HepG2 (cell line): Measurements from ENCODE around the gene ANKFY1. TPM values are rescaled to one million over a fixed set of nuclear protein-coding genes. Genes with fewer than 3 reads are reported as not detected.

Source experiments
- ATF6 ChIP-seq: sonication (generic); formaldehyde crosslinking; conservative IDR thresholded peaks from 2 replicates; pipeline ENCODE4 v1.4.0; 2020; ENCODE audit warnings: missing genetic modification reagents
- ATM ChIP-seq: fragments of 450-650 bp; IDR thresholded peaks from 2 replicates; pipeline ENCODE4 v1.7.1; 2017; ENCODE audit warnings: mild to moderate bottlenecking, borderline replicate concordance
- CAMTA2 ChIP-seq: sonication (generic); formaldehyde crosslinking; IDR thresholded peaks from 2 replicates; pipeline ENCODE4 v1.4.0; 2020; ENCODE audit warnings: mild to moderate bottlenecking, missing genetic modification reagents, borderline replicate concordance
- DDIT3 ChIP-seq: sonication (generic); formaldehyde crosslinking; IDR thresholded peaks from 2 replicates; pipeline ENCODE4 v1.4.0; 2020; ENCODE audit warnings: mild to moderate bottlenecking, missing genetic modification reagents
- GMEB2 ChIP-seq: IDR thresholded peaks from 2 replicates; pipeline ENCODE4 v1.6.1; 2016; ENCODE audit warnings: missing biosample characterization, missing genetic modification reagents, low read depth
- IKZF4 ChIP-seq: sonication (generic); formaldehyde crosslinking; IDR thresholded peaks from 2 replicates; pipeline ENCODE4 v1.5.1; 2020; ENCODE audit warnings: borderline replicate concordance, mild to moderate bottlenecking, low read depth, missing genetic modification reagents; ENCODE audit errors: not compliant biosample characterization
- JUNB ChIP-seq: sonication (generic); formaldehyde crosslinking; IDR thresholded peaks from 2 replicates; pipeline ENCODE4 v1.8.0; 2022; ENCODE audit warnings: missing genetic modification reagents, mild to moderate bottlenecking, borderline replicate concordance
- NFKB2 ChIP-seq: sonication (generic); formaldehyde crosslinking; IDR thresholded peaks from 2 replicates; pipeline ENCODE4 v1.4.0; 2020; ENCODE audit warnings: missing genetic modification reagents, borderline replicate concordance
- NR0B2 ChIP-seq: sonication (generic); formaldehyde crosslinking; IDR thresholded peaks from 2 replicates; pipeline ENCODE4 v1.4.0; 2020; ENCODE audit warnings: mild to moderate bottlenecking, missing genetic modification reagents
- NR2F6 ChIP-seq, 2 experiments: IDR thresholded peaks; 2 replicates each; pipeline ENCODE4 v1.6.1; 2016; ENCODE audit warnings: antibody characterized with exemption in 1 of 2, mild to moderate bottlenecking in 1 of 2
- PRDM10 ChIP-seq: sonication (generic); formaldehyde crosslinking; IDR thresholded peaks from 2 replicates; pipeline ENCODE4 v1.4.0; 2020; ENCODE audit warnings: low read depth, missing genetic modification reagents
- SAFB2 ChIP-seq: sonication (generic); formaldehyde crosslinking; IDR thresholded peaks from 2 replicates; pipeline ENCODE4 v1.5.1; 2020; ENCODE audit warnings: missing genetic modification reagents, low read depth, mild to moderate bottlenecking, borderline replicate concordance
- SCMH1 ChIP-seq: sonication (generic); formaldehyde crosslinking; IDR thresholded peaks from 2 replicates; pipeline ENCODE4 v1.9.0; 2021; ENCODE audit warnings: missing genetic modification reagents, mild to moderate bottlenecking, borderline replicate concordance
- YEATS2 ChIP-seq: sonication (generic); formaldehyde crosslinking; IDR thresholded peaks from 2 replicates; pipeline ENCODE4 v1.4.0; 2020; ENCODE audit warnings: missing genetic modification reagents, borderline replicate concordance
- ZFP90 ChIP-seq: sonication (generic); formaldehyde crosslinking; IDR thresholded peaks from 2 replicates; pipeline ENCODE4 v1.8.0; 2022; ENCODE audit warnings: missing genetic modification reagents, mild to moderate bottlenecking, inconsistent platforms, borderline replicate concordance
- ZNF354B ChIP-seq: sonication (generic); formaldehyde crosslinking; IDR thresholded peaks from 2 replicates; pipeline ENCODE4 v1.8.0; 2022; ENCODE audit warnings: mild to moderate bottlenecking, missing genetic modification reagents
- ZNF569 ChIP-seq: sonication (generic); formaldehyde crosslinking; IDR thresholded peaks from 2 replicates; pipeline ENCODE4 v1.5.0; 2020; ENCODE audit warnings: mild to moderate bottlenecking, missing genetic modification reagents, moderate library complexity, borderline replicate concordance
- ZNF7 ChIP-seq: IDR thresholded peaks from 2 replicates; pipeline ENCODE4 v1.6.1; 2016; ENCODE audit warnings: missing biosample characterization, missing genetic modification reagents
- ZNF746 ChIP-seq: sonication (generic); formaldehyde crosslinking; IDR thresholded peaks from 2 replicates; pipeline ENCODE4 v1.8.0; 2022; ENCODE audit warnings: mild to moderate bottlenecking, missing genetic modification reagents
- polyA plus RNA-seq, 8 experiments: library from polyadenylated mRNA; depleted of rRNA in 3 of 8; stranded (reverse) in 7 of 8; unstranded in 1 of 8; fragments of >200 nt; fragmentation: Illumina TruSeq in 4 of 8; extraction: Trizol in 4 of 8; gene quantifications; 2 replicates each; pipeline versions ENCODE4 v1.2.1 to v1.2.3, GENCODE V29; 2011 to 2016; ENCODE audit warnings: low read depth in 4 of 8, missing spikeins in 1 of 8, mixed read lengths in 1 of 8; ENCODE audit not compliant: insufficient read depth in 1 of 8
- total RNA-seq, 5 experiments: library from RNA; depleted of rRNA; stranded (reverse); fragments of >200 nt; fragmentation: Illumina TruSeq; extraction: Trizol; gene quantifications; 2 replicates each; pipeline ENCODE4 v1.2.3, GENCODE V29; 2016; ENCODE audit warnings: low read depth in 1 of 5

The ANKFY1 gene
- total and polyA plus RNA-seq, 2 of the 13 experiments (the other 11 are each of a cell fraction or from before 2014, with no cell fraction given) = 11.9 to 16.8 TPM

GRCh38 chr17:4143563-4144421 is 120.0 kb downstream of the ANKFY1 start (continued):
- peak; percentile 44; the same call in 1 of the 2 replicates for TF ChIP-seq DDIT3 (CRISPR knock-in tag)
- no peak for TF ChIP-seq ZNF7 (CRISPR knock-in tag)
- no peak; the same call in 1 of the 2 replicates for TF ChIP-seq NR0B2 (CRISPR knock-in tag)
- peak; percentile 75 for TF ChIP-seq GMEB2 (CRISPR knock-in tag)
- peak; percentile 52; the same call in 1 of the 2 replicates for TF ChIP-seq YEATS2 (CRISPR knock-in tag)
- peak; percentile 60 for TF ChIP-seq IKZF4 (CRISPR knock-in tag)
- TF ChIP-seq ZNF354B (CRISPR knock-in tag) = no peak; the same call in 1 of the 2 replicates
- no peak for TF ChIP-seq NR2F6 (IDR thresholded peaks at IDR 0.05)
- TF ChIP-seq NR2F6 (CRISPR knock-in tag; IDR thresholded peaks at IDR 0.05) = peak; percentile 11; the same call in 1 of the 2 replicates
- TF ChIP-seq NFKB2 (CRISPR knock-in tag) = peak; percentile 49; the same call in 1 of the 2 replicates
- peak; percentile 57; the same call in 1 of the 2 replicates for TF ChIP-seq ATF6 (CRISPR knock-in tag)
- peak; percentile 42; the same call in 1 of the 2 replicates for TF ChIP-seq CAMTA2 (CRISPR knock-in tag)
- no peak for TF ChIP-seq ATM
- peak; percentile 26; the same call in 1 of the 2 replicates for TF ChIP-seq ZFP90 (CRISPR knock-in tag)
- TF ChIP-seq SAFB2 = peak; percentile 20; the same call in 1 of the 2 replicates
- TF ChIP-seq ZNF746 (CRISPR knock-in tag) = peak; percentile 45
- TF ChIP-seq ZNF569 (CRISPR knock-in tag) = no peak
- TF ChIP-seq SCMH1 (CRISPR knock-in tag) = no peak
- TF ChIP-seq JUNB (CRISPR knock-in tag) = no peak
- TF ChIP-seq PRDM10 (CRISPR knock-in tag) = no peak
